ENCODE data around the gene LRCH4.
A peak's percentile ranks its signal among the peaks of the same experiment; 100 is the strongest.
"Not testable (repeated sequence)": the region's sequence is repeated elsewhere in the genome, so short reads cannot be mapped to it uniquely, and the experiment has no call there.

The LRCH4 gene

GRCh38 chr7:100565133-100565571 is 20.8 kb downstream of the LRCH4 start:
- no peak overlapping the region for H3K4me3 ChIP-seq (ENCODE audit: low read depth, low read length)
- no peak for TF ChIP-seq CTCF (IDR thresholded peaks at IDR 0.05; ENCODE audit: borderline replicate concordance, insufficient read depth, low read depth, low read length)

DNA sequence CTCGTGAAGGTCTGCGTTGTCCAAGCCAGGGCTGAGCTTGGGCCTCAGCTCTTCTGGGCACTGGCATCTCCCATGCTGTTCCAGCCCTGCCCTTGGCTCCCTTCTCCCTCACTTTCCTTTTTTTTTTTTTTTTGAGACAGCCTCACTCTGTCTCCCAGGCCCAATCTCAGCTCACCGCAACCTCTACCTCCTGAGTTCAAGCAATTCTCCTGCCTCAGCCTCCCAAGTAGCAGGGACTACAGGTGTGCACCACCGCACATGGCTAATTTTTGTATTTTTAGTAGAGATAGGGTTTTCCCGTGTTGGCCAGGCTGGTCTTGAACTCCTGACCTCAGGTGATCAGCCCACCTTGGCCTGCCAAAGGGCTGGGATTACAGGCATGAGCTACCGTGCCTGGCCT is 21.5 kb downstream of the LRCH4 start:
- H3K4me3 ChIP-seq (ENCODE audit: low read depth, low read length): not testable (repeated sequence)

GRCh38 chr7:100563809-100564400 is 22.0 kb downstream of the LRCH4 start:
- no peak overlapping the region for H3K4me3 ChIP-seq (ENCODE audit: low read depth, low read length)
- TF ChIP-seq CTCF (IDR thresholded peaks at IDR 0.05; ENCODE audit: borderline replicate concordance, insufficient read depth, low read depth, low read length): peak; percentile 98

DNA sequence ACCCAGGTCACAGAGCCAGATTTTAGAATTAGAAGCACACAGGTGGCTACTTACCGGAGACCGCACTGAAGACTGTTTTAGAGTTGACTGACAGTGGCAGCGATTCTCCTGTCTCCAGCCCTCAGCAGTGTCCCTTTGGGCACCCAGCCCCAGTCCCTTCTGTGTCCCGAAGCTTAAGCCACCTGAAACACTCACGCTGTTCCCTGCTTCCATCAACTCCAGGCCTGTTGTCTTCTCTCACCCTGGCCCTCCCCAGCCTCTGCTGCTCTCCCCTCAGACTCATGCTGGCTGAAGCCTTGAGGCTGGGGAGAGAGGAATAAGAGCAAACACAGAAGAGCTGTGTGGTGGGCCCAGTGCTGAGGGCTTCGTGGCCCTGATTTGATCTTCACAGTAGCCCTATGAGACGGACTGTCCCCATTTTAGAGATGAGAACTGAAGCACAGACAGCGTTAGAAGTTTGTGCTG is 22.8 kb downstream of the LRCH4 start:
- TF ChIP-seq CTCF (IDR thresholded peaks at IDR 0.05; ENCODE audit: borderline replicate concordance, insufficient read depth, low read depth, low read length): no peak
- H3K4me3 ChIP-seq (ENCODE audit: low read depth, low read length): no peak overlapping the region

- TF ChIP-seq CTCF (IDR thresholded peaks at IDR 0.05; ENCODE audit: borderline replicate concordance, insufficient read depth, low read depth, low read length): no peak
Observed at GRCh38 chr7:100562195-100563099, 23.5 kb downstream of the LRCH4 start.

GRCh38 chr7:100561491-100562194 is 24.3 kb downstream of the LRCH4 start:
- no peak for TF ChIP-seq CTCF (IDR thresholded peaks at IDR 0.05; ENCODE audit: borderline replicate concordance, insufficient read depth, low read depth, low read length)
- no peak overlapping the region for H3K4me3 ChIP-seq (ENCODE audit: low read depth, low read length)

More at GRCh38 chr7:100562195-100563099, 23.5 kb downstream of the LRCH4 start:
- H3K4me3 ChIP-seq (ENCODE audit: low read depth, low read length): no peak overlapping the region

GRCh38 chr7:100559127-100559526 is 26.8 kb downstream of the LRCH4 start:
- no peak overlapping the region for H3K4me3 ChIP-seq (ENCODE audit: low read depth, low read length)
- TF ChIP-seq CTCF (IDR thresholded peaks at IDR 0.05; ENCODE audit: borderline replicate concordance, insufficient read depth, low read depth, low read length): no peak

Measured in GM12875 (cell line).